Keratinocyte (primary cell): ENCODE results near the gene HERC2. TPM values are rescaled to one million over a fixed set of nuclear protein-coding genes. Genes with fewer than 3 reads are reported as not detected.

Experiments
- DNase-seq: peaks from one replicate; pipeline ENCODE4 v3.0.0-alpha.2; 2011; ENCODE audit warnings: low read depth, missing footprints, low spot score
- FAIRE-seq: peaks from 2 replicates; lab custom pipeline; 2011; peaks lifted over from hg19 to GRCh38; lab: Jason Lieb, UNC
- H2AFZ ChIP-seq: 2 replicates; pipeline ENCODE4 v1.6.0; 2012; ENCODE audit warnings: low read length, control low read depth, inconsistent platforms; ENCODE audit not compliant: control insufficient read depth
- H3K27ac ChIP-seq: 2 replicates; pipeline ENCODE4 v1.5.1; 2011; ENCODE audit warnings: low read length; ENCODE audit not compliant: control insufficient read depth, insufficient read depth
- H3K27me3 ChIP-seq: 3 replicates; pipeline ENCODE4 v1.6.0; 2011; ENCODE audit warnings: low read length; ENCODE audit not compliant: control insufficient read depth, insufficient read depth; ENCODE audit errors: extremely low read depth
- H3K36me3 ChIP-seq, 2 experiments: 2 replicates in 1 of 2; 3 replicates in 1 of 2; pipeline ENCODE4 v1.5.1; 2011; ENCODE audit warnings: low read length in 2 of 2, mild to moderate bottlenecking in 1 of 2; ENCODE audit not compliant: control insufficient read depth in 2 of 2, insufficient read depth in 2 of 2; ENCODE audit errors: extremely low read depth in 1 of 2
- H3K4me1 ChIP-seq: 3 replicates; pipeline ENCODE4 v1.5.1; 2011; ENCODE audit warnings: low read length; ENCODE audit not compliant: control insufficient read depth, insufficient read depth; ENCODE audit errors: extremely low read depth
- H3K4me2 ChIP-seq: 3 replicates; pipeline ENCODE4 v1.6.0; 2011; ENCODE audit warnings: low read depth, low read length; ENCODE audit not compliant: control insufficient read depth, insufficient read depth; ENCODE audit errors: extremely low read depth
- H3K4me3 ChIP-seq, 3 experiments: fragments of 200-600 bp in 1 of 3; sonication (generic) in 1 of 3; 2 replicates in 2 of 3; 3 replicates in 1 of 3; pipeline ENCODE4 v1.5.1; 2011 to 2016; ENCODE audit warnings: low read length in 3 of 3, mild to moderate bottlenecking in 3 of 3, control low read depth in 2 of 3, inconsistent platforms in 1 of 3, low read depth in 1 of 3, mixed read lengths in 1 of 3, mixed run types in 1 of 3, moderate library complexity in 1 of 3; ENCODE audit not compliant: control insufficient read depth in 2 of 3, insufficient read depth in 2 of 3; ENCODE audit errors: extremely low read depth in 1 of 3
- H3K79me2 ChIP-seq: 2 replicates; pipeline ENCODE4 v1.6.0; 2012; ENCODE audit warnings: low read length; ENCODE audit not compliant: control insufficient read depth, insufficient read depth
- H3K9ac ChIP-seq: 3 replicates; pipeline ENCODE4 v1.6.0; 2011; ENCODE audit warnings: low read length; ENCODE audit not compliant: control insufficient read depth, insufficient read depth; ENCODE audit errors: extremely low read depth
- H3K9me1 ChIP-seq: 3 replicates; pipeline ENCODE4 v1.6.0; 2011; ENCODE audit warnings: low read length; ENCODE audit not compliant: control insufficient read depth, insufficient read depth; ENCODE audit errors: extremely low read depth
- H3K9me3 ChIP-seq: 2 replicates; pipeline ENCODE4 v1.5.1; 2012; ENCODE audit warnings: low read depth, low read length; ENCODE audit not compliant: control insufficient read depth
- H4K20me1 ChIP-seq: 3 replicates; pipeline ENCODE4 v1.6.0; 2011; ENCODE audit warnings: low read length; ENCODE audit not compliant: control insufficient read depth, insufficient read depth; ENCODE audit errors: extremely low read depth
- EZH2 ChIP-seq: IDR thresholded peaks from one replicate; pipeline ENCODE4 v1.6.1; 2012; ENCODE audit warnings: inconsistent platforms, mild to moderate bottlenecking, low read length, moderate library complexity
- dilution Hi-C: fragments of 300-500 bp; cut with MboI; formaldehyde crosslinking; loops from one replicate; pipeline ENCODE4 v1.7.0; 2020; ENCODE audit warnings: low sequenced_read_pairs; ENCODE audit not compliant: extremely low pct_ligation_motif_present
- polyA plus RNA-seq, 5 experiments: library from polyadenylated mRNA; depleted of rRNA in 3 of 5; stranded (reverse) in 3 of 5; stranded (forward) in 1 of 5; unstranded in 1 of 5; fragments of >200 nt; gene quantifications; 1 replicate in 1 of 5; 2 replicates in 3 of 5; 3 replicates in 1 of 5; pipeline versions ENCODE4 v1.2.1 to v1.2.3, GENCODE V29; 2011 to 2012; ENCODE audit warnings: missing spikeins in 2 of 5, low read depth in 1 of 5, low replicate concordance in 1 of 5
- TF ChIP-seq, protein P1 (sequence below), 3 experiments: IDR thresholded peaks in 1 of 3; conservative IDR thresholded peaks in 1 of 3; optimal IDR thresholded peaks in 1 of 3; 2 replicates in 2 of 3; 3 replicates in 1 of 3; pipeline versions ENCODE3 to v1.5.1; 2011; ENCODE audit warnings: low read length in 3 of 3, mild to moderate bottlenecking in 3 of 3, moderate library complexity in 2 of 3, control low read depth in 1 of 3, inconsistent platforms in 1 of 3; ENCODE audit not compliant: insufficient read depth in 2 of 3; ENCODE audit errors: extremely low read depth in 1 of 3

Gene HERC2
- polyA plus RNA-seq, 1 donor (not counting 4 experiments of a cell fraction or from before 2014, with no cell fraction given) = 12.4 TPM

DNA sequence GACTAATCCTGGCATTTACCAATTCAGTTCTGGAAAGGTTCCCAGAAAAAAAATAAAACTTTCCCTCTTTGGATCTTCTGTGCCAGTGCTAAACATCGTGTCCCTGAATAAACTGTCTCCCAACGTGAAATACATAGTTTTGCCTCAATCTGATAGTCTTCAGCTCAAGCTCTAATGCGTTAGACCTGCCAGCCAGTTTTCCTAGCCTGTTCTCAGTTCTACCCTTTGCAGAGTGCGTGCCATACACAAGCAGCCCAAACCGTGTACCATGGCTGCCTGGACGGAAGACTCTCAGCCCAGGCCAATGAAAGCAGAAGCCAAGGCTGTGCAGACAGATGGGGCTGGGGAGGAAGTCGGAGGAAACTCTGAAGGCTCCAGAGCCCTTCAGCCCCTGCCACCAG lies 211.5 kb downstream of the HERC2 start:
- Histone ChIP-seq H3K4me3 (no peak overlapping the region), H3K4me1 (peaks cover 2% of the 10 kb centered on the region), H3K9me1 (no peaks in the 10 kb centered on the region), H3K9ac (no peak overlapping the region), H3K79me2 (no peaks in the 10 kb centered on the region), H3K4me2 (no peak overlapping the region), H3K9me3 (no peaks in the 10 kb centered on the region), H3K27me3 (peaks cover 22% of the 10 kb centered on the region), H2AFZ (no peak overlapping the region), H4K20me1 (no peaks in the 10 kb centered on the region), H3K36me3 (peaks cover 12 to 17% of the 10 kb centered on the region in 2 experiments), H3K27ac (no peak overlapping the region)
- dilution Hi-C loops = no loop called here
- FAIRE-seq = no peak
- no peak for DNase-seq
- TF ChIP-seq, protein P1, sequence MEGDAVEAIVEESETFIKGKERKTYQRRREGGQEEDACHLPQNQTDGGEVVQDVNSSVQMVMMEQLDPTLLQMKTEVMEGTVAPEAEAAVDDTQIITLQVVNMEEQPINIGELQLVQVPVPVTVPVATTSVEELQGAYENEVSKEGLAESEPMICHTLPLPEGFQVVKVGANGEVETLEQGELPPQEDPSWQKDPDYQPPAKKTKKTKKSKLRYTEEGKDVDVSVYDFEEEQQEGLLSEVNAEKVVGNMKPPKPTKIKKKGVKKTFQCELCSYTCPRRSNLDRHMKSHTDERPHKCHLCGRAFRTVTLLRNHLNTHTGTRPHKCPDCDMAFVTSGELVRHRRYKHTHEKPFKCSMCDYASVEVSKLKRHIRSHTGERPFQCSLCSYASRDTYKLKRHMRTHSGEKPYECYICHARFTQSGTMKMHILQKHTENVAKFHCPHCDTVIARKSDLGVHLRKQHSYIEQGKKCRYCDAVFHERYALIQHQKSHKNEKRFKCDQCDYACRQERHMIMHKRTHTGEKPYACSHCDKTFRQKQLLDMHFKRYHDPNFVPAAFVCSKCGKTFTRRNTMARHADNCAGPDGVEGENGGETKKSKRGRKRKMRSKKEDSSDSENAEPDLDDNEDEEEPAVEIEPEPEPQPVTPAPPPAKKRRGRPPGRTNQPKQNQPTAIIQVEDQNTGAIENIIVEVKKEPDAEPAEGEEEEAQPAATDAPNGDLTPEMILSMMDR (optimal IDR thresholded peaks at IDR 0.05 in 1 of 3, IDR thresholded peaks at IDR 0.05 in 1 of 3, conservative IDR thresholded peaks at IDR 0.05 in 1 of 3; ENCODE audit: extremely low read depth in 1 of 3, insufficient read depth in 2 of 3, low read length in 3 of 3) = no peak

GRCh38 chr15:28109626-28110455 lies 212.1 kb downstream of the HERC2 start:
- H3K27ac ChIP-seq = no peak overlapping the region
- FAIRE-seq = no peak
- no peak overlapping the region for H3K4me3 ChIP-seq

More at GRCh38 chr15:28109626-28110455, 212.1 kb downstream of the HERC2 start:
- no peaks in the 10 kb centered on the region for H3K79me2 ChIP-seq
- H3K27me3 ChIP-seq = peaks cover 22% of the 10 kb centered on the region
- dilution Hi-C loops = no loop called here
- H3K36me3 ChIP-seq = peaks cover 12 to 15% of the 10 kb centered on the region in 2 experiments
- TF ChIP-seq, protein P1 (optimal IDR thresholded peaks at IDR 0.05 in 1 of 3, IDR thresholded peaks at IDR 0.05 in 1 of 3, conservative IDR thresholded peaks at IDR 0.05 in 1 of 3; ENCODE audit: extremely low read depth in 1 of 3, insufficient read depth in 2 of 3, low read length in 3 of 3) = no peak
- TF ChIP-seq EZH2 = no peak
- no peaks in the 10 kb centered on the region for H4K20me1 ChIP-seq
- H3K9ac ChIP-seq = no peak overlapping the region
- H3K9me3 ChIP-seq = no peaks in the 10 kb centered on the region
- no peak overlapping the region for H2AFZ ChIP-seq
- H3K9me1 ChIP-seq = no peaks in the 10 kb centered on the region
- H3K4me1 ChIP-seq = peaks cover 2% of the 10 kb centered on the region
- no peak overlapping the region for H3K4me2 ChIP-seq
- DNase-seq = no peak
